Measurements from ENCODE around the gene PRDM15. TPM values are rescaled to one million over a fixed set of nuclear protein-coding genes. Genes with fewer than 3 reads are reported as not detected.

PRDM15 gene
- total and polyA plus RNA-seq, 2 experiments from 2014 or later: 3.0 to 10.6 TPM

DNA sequence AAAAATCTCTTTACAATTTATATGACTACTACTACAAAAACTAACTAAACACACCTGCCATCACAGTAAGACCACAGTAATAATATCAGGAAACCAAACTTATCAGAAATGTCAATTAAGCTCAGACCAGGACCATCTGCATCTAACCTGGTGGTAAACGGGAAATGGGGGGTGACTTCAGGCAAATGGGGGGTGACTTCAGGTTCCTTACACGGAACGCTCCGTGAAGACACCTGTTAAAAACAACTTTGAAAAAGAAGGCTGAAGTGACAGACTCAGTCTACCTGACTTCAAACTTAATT lies 15.8 kb downstream of the PRDM15 start:
- Mint-ChIP-seq H3K27me3 (ENCODE audit: insufficient read depth, low read depth, poor library complexity) (peaks cover 4% of the 10 kb centered on the region), H3K4me3 (no peak overlapping the region), H3K27ac (no peak overlapping the region), H3K36me3 (ENCODE audit: low read depth) (no peaks in the 10 kb centered on the region), H3K4me1 (peaks cover 11% of the 10 kb centered on the region), H3K9me3 (no peaks in the 10 kb centered on the region)
- no peak overlapping the region for H2AFZ ChIP-seq
- peaks cover 32% of the 10 kb centered on the region for H3K79me2 ChIP-seq (replicated peaks; ENCODE audit: insufficient read depth)
- H4K20me1 ChIP-seq (replicated peaks; ENCODE audit: insufficient read depth): no peaks in the 10 kb centered on the region; the same call in 1 of the 2 replicates
- DNase-seq (ENCODE audit: low spot score) (no peak), ATAC-seq (no peak)
- TF ChIP-seq JUNB (IDR thresholded peaks at IDR 0.05; ENCODE audit: unreplicated experiment) (no peak), STAT1 (IDR thresholded peaks at IDR 0.05; ENCODE audit: unreplicated experiment) (no peak), NANOG (IDR thresholded peaks at IDR 0.05; ENCODE audit: borderline replicate concordance) (no peak), EZH2phosphoT487 (IDR thresholded peaks at IDR 0.05; ENCODE audit: unreplicated experiment) (no peak), CREB1 (CRISPR knock-in tag; IDR thresholded peaks at IDR 0.05; ENCODE audit: low read depth) (no peak), ZNF331 (CRISPR knock-in tag; IDR thresholded peaks at IDR 0.05; ENCODE audit: low read depth) (no peak), EZH2 (IDR thresholded peaks at IDR 0.05; ENCODE audit: low read depth, unreplicated experiment) (no peak), POLR2AphosphoS5 (IDR thresholded peaks at IDR 0.05; ENCODE audit: low read depth) (no peak), ZNF114 (CRISPR knock-in tag; IDR thresholded peaks at IDR 0.05) (no peak)
- TF ChIP-seq, protein P1, sequence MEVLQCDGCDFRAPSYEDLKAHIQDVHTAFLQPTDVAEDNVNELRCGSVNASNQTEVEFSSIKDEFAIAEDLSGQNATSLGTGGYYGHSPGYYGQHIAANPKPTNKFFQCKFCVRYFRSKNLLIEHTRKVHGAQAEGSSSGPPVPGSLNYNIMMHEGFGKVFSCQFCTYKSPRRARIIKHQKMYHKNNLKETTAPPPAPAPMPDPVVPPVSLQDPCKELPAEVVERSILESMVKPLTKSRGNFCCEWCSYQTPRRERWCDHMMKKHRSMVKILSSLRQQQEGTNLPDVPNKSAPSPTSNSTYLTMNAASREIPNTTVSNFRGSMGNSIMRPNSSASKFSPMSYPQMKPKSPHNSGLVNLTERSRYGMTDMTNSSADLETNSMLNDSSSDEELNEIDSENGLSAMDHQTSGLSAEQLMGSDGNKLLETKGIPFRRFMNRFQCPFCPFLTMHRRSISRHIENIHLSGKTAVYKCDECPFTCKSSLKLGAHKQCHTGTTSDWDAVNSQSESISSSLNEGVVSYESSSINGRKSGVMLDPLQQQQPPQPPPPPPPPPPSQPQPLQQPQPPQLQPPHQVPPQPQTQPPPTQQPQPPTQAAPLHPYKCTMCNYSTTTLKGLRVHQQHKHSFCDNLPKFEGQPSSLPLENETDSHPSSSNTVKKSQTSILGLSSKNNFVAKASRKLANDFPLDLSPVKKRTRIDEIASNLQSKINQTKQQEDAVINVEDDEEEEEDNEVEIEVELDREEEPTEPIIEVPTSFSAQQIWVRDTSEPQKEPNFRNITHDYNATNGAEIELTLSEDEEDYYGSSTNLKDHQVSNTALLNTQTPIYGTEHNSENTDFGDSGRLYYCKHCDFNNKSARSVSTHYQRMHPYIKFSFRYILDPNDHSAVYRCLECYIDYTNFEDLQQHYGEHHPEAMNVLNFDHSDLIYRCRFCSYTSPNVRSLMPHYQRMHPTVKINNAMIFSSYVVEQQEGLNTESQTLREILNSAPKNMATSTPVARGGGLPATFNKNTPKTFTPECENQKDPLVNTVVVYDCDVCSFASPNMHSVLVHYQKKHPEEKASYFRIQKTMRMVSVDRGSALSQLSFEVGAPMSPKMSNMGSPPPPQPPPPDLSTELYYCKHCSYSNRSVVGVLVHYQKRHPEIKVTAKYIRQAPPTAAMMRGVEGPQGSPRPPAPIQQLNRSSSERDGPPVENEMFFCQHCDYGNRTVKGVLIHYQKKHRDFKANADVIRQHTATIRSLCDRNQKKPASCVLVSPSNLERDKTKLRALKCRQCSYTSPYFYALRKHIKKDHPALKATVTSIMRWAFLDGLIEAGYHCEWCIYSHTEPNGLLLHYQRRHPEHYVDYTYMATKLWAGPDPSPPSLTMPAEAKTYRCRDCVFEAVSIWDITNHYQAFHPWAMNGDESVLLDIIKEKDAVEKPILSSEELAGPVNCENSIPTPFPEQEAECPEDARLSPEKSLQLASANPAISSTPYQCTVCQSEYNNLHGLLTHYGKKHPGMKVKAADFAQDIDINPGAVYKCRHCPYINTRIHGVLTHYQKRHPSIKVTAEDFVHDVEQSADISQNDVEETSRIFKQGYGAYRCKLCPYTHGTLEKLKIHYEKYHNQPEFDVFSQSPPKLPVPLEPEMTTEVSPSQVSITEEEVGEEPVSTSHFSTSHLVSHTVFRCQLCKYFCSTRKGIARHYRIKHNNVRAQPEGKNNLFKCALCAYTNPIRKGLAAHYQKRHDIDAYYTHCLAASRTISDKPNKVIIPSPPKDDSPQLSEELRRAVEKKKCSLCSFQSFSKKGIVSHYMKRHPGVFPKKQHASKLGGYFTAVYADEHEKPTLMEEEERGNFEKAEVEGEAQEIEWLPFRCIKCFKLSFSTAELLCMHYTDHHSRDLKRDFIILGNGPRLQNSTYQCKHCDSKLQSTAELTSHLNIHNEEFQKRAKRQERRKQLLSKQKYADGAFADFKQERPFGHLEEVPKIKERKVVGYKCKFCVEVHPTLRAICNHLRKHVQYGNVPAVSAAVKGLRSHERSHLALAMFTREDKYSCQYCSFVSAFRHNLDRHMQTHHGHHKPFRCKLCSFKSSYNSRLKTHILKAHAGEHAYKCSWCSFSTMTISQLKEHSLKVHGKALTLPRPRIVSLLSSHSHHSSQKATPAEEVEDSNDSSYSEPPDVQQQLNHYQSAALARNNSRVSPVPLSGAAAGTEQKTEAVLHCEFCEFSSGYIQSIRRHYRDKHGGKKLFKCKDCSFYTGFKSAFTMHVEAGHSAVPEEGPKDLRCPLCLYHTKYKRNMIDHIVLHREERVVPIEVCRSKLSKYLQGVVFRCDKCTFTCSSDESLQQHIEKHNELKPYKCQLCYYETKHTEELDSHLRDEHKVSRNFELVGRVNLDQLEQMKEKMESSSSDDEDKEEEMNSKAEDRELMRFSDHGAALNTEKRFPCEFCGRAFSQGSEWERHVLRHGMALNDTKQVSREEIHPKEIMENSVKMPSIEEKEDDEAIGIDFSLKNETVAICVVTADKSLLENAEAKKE (CRISPR knock-in tag; IDR thresholded peaks at IDR 0.05): no peak
- TF ChIP-seq, protein P2, sequence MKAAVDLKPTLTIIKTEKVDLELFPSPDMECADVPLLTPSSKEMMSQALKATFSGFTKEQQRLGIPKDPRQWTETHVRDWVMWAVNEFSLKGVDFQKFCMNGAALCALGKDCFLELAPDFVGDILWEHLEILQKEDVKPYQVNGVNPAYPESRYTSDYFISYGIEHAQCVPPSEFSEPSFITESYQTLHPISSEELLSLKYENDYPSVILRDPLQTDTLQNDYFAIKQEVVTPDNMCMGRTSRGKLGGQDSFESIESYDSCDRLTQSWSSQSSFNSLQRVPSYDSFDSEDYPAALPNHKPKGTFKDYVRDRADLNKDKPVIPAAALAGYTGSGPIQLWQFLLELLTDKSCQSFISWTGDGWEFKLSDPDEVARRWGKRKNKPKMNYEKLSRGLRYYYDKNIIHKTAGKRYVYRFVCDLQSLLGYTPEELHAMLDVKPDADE (IDR thresholded peaks at IDR 0.05): no peak
- TF ChIP-seq, protein P3, sequence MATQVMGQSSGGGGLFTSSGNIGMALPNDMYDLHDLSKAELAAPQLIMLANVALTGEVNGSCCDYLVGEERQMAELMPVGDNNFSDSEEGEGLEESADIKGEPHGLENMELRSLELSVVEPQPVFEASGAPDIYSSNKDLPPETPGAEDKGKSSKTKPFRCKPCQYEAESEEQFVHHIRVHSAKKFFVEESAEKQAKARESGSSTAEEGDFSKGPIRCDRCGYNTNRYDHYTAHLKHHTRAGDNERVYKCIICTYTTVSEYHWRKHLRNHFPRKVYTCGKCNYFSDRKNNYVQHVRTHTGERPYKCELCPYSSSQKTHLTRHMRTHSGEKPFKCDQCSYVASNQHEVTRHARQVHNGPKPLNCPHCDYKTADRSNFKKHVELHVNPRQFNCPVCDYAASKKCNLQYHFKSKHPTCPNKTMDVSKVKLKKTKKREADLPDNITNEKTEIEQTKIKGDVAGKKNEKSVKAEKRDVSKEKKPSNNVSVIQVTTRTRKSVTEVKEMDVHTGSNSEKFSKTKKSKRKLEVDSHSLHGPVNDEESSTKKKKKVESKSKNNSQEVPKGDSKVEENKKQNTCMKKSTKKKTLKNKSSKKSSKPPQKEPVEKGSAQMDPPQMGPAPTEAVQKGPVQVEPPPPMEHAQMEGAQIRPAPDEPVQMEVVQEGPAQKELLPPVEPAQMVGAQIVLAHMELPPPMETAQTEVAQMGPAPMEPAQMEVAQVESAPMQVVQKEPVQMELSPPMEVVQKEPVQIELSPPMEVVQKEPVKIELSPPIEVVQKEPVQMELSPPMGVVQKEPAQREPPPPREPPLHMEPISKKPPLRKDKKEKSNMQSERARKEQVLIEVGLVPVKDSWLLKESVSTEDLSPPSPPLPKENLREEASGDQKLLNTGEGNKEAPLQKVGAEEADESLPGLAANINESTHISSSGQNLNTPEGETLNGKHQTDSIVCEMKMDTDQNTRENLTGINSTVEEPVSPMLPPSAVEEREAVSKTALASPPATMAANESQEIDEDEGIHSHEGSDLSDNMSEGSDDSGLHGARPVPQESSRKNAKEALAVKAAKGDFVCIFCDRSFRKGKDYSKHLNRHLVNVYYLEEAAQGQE (IDR thresholded peaks at IDR 0.05; ENCODE audit: unreplicated experiment): no peak
- TF ChIP-seq, protein P4, sequence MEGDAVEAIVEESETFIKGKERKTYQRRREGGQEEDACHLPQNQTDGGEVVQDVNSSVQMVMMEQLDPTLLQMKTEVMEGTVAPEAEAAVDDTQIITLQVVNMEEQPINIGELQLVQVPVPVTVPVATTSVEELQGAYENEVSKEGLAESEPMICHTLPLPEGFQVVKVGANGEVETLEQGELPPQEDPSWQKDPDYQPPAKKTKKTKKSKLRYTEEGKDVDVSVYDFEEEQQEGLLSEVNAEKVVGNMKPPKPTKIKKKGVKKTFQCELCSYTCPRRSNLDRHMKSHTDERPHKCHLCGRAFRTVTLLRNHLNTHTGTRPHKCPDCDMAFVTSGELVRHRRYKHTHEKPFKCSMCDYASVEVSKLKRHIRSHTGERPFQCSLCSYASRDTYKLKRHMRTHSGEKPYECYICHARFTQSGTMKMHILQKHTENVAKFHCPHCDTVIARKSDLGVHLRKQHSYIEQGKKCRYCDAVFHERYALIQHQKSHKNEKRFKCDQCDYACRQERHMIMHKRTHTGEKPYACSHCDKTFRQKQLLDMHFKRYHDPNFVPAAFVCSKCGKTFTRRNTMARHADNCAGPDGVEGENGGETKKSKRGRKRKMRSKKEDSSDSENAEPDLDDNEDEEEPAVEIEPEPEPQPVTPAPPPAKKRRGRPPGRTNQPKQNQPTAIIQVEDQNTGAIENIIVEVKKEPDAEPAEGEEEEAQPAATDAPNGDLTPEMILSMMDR (conservative IDR thresholded peaks at IDR 0.05; ENCODE audit: low read depth in 2 of 2): no peak
- no peaks in the 10 kb centered on the region for H3K4me1 ChIP-seq (ENCODE audit: insufficient read depth)
- H3K4me3 ChIP-seq: no peak overlapping the region
- no peak overlapping the region for H3K27ac ChIP-seq (ENCODE audit: low read depth)
- no peaks in the 10 kb centered on the region for H3K9me2 ChIP-seq (ENCODE audit: insufficient read depth)
- no peaks in the 10 kb centered on the region for H3K27me3 ChIP-seq (ENCODE audit: insufficient read depth)
- no peaks in the 10 kb centered on the region for H3K36me3 ChIP-seq (ENCODE audit: insufficient read depth)
- H3K4me2 ChIP-seq: no peak overlapping the region
- no peaks in the 10 kb centered on the region for H3F3A ChIP-seq (replicated peaks; ENCODE audit: low read depth)

All from GM23338 (cell line).